ENCODE measurements around the gene TMEM116. TPM values are rescaled to one million over a fixed set of nuclear protein-coding genes. Genes with fewer than 3 reads are reported as not detected.
"Not testable (repeated sequence)": the region's sequence is repeated elsewhere in the genome, so short reads cannot be mapped to it uniquely, and the experiment has no call there.

TMEM116 gene
- total RNA-seq, 1 donor, result 20.4 TPM

- TF ChIP-seq CTCF (IDR thresholded peaks at IDR 0.05; ENCODE audit: insufficient read depth, low read length), result no peak
- no peak for DNase-seq (ENCODE audit: low read depth)
- no peak overlapping the region for H3K4me3 ChIP-seq (ENCODE audit: low read depth, low read length)
Measured at GRCh38 chr12:112008918-112009317, 4.0 kb downstream of the TMEM116 start.

- no peak for TF ChIP-seq CTCF (IDR thresholded peaks at IDR 0.05; ENCODE audit: insufficient read depth, low read length)
- no peak for DNase-seq (ENCODE audit: low read depth)
- H3K4me3 ChIP-seq (ENCODE audit: low read depth, low read length), result no peak overlapping the region
Measured at GRCh38 chr12:112007945-112008344, 5.0 kb downstream of the TMEM116 start.

GRCh38 chr12:112005419-112006395 lies 7.3 kb downstream of the TMEM116 start:
- peak; percentile 18 for DNase-seq (ENCODE audit: low read depth)
- H3K4me3 ChIP-seq (ENCODE audit: low read depth, low read length), result no peak overlapping the region
- no peak for TF ChIP-seq CTCF (IDR thresholded peaks at IDR 0.05; ENCODE audit: insufficient read depth, low read length)

- TF ChIP-seq CTCF (IDR thresholded peaks at IDR 0.05; ENCODE audit: insufficient read depth, low read length), result no peak
- no peak overlapping the region for H3K4me3 ChIP-seq (ENCODE audit: low read depth, low read length)
- no peak for DNase-seq (ENCODE audit: low read depth)
Measured at GRCh38 chr12:112004041-112004440, 8.9 kb downstream of the TMEM116 start.

- TF ChIP-seq CTCF (IDR thresholded peaks at IDR 0.05; ENCODE audit: insufficient read depth, low read length), result no peak
- peak; percentile 57 for DNase-seq (ENCODE audit: low read depth)
- H3K4me3 ChIP-seq (ENCODE audit: low read depth, low read length), result no peak overlapping the region
Measured at GRCh38 chr12:112001576-112001975, 11.4 kb downstream of the TMEM116 start.

GRCh38 chr12:112000820-112001219 lies 12.1 kb downstream of the TMEM116 start:
- no peak for DNase-seq (ENCODE audit: low read depth)
- TF ChIP-seq CTCF (IDR thresholded peaks at IDR 0.05; ENCODE audit: insufficient read depth, low read length), result no peak
- H3K4me3 ChIP-seq (ENCODE audit: low read depth, low read length), result no peak overlapping the region

GRCh38 chr12:111999129-111999528 lies 13.8 kb downstream of the TMEM116 start:
- H3K4me3 ChIP-seq (ENCODE audit: low read depth, low read length); DNase-seq (ENCODE audit: low read depth): not testable (repeated sequence)

Measured in fibroblast of the aortic adventitia (primary cell).